GM18867 (cell line): Measurements from ENCODE around the gene ZNF578.
"Not testable (repeated sequence)": the region's sequence is repeated elsewhere in the genome, so short reads cannot be mapped to it uniquely, and the experiment has no call there.

Experiments used
- ATAC-seq: cut with Tn5 transposase; IDR thresholded peaks from one replicate; pipeline ENCODE4 v1.9.1; 2021; ENCODE audit warnings: mild to moderate bottlenecking, moderate library complexity; ENCODE audit not compliant: unreplicated experiment

ZNF578 gene

DNA sequence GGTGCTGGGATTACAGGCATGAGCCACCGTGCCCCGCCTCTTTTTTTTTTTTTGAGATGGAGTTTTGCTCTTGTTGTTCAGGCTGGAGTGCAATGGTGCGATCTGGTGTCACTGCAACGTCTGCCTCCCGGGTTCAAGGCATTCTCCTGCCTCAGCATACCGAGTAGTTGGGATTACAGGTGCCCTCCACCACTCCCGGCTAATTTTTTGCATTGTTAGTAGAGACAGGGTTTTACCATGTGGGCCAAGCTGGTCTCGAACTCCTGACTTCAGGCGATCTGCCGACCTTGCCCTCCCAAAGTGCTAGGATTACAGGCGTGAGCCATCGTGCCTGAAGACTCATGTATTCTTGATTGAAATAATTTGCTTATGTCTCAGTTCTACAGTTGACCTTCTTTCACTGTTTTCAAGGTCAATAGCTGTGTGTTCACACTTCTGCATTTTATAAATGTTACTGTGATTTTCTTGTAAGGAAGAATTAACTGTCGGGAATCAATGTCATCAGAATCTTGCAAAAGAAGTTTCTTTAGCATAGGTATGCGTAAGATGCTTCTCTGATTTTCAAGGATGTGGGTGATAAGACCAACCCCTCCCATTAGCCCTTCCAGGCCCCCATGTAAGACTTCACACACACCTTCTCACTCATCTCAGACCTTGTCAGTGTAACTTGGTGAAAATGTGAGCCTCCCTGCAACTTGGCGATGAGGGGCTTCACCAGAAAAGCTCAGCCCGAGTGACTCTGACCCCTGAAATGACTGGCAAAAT is 104.1 kb downstream of the ZNF578 start:
- ATAC-seq: no peak

DNA sequence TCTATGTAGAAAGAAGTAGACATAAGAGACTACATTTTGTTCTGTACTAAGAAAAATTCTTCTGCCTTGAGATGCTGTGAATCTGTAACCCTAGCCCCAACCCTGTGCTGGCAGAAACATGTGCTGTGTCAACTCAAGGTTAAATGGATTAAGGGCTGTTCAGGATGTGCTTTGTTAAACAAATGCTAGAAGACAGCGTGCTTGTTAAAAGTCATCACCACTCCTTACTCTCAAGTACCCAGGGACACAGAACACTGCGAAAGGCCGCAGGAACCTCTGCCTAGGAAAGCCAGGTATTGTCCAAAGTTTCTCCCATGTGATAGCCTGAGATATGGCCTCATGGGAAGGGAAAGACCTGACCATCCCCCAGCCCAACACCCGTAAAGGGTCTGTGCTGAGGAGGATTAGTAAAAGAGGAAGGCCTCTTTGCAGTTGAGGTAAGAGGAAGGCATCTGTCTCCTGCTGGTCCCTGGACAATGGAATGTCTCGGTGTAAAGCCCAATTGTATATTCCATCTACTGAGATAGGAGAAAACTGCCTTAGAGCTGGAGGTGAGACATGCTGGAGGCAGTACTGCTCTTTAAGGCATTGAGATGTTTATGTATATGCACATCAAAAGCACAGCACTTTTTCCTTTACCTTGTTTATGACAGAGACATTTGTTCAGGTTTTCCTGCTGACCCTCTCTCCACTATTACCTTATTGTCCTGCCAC is 105.5 kb downstream of the ZNF578 start:
- not testable (repeated sequence) for ATAC-seq

DNA sequence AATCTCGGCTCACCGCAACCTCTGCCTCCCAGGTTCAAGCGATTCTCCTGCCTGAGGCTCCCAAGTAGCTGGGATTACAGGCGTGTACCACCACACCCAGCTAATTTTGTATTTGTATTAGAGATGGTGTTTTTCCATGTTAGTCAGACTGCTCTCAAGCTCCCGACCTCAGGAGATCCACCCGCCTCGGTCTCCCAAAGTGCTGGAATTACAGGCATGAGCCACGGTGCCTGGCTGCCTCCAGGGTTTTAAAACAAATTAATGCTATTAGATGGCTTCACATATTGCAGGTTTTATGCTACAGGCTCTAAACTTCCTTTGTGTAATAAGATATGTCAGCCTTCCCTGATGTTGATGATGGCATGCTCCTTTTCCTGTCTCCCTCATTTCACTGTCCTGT is 108.3 kb downstream of the ZNF578 start:
- ATAC-seq: not testable (repeated sequence)
